Smooth muscle cell (in vitro differentiated cells): ENCODE measurements around the gene TMC3. TPM values are rescaled to one million over a fixed set of nuclear protein-coding genes. Genes with fewer than 3 reads are reported as not detected.

Experiments
- DNase-seq: peaks from one replicate; lab custom pipeline; 2025; ENCODE audit not compliant: unreplicated experiment; lab: John Stamatoyannopoulos, UW
- H2AFZ ChIP-seq: fragments of 200-600 bp; sonication (generic); 2 replicates; pipeline ENCODE4 v1.6.0; 2016; ENCODE audit warnings: antibody characterized with exemption, low read depth, mild to moderate bottlenecking
- H3F3A ChIP-seq: fragments of 200-600 bp; sonication (generic); 2 replicates; pipeline ENCODE4 v1.6.0; 2017; ENCODE audit warnings: antibody characterized with exemption, low read depth
- H3K27ac ChIP-seq: fragments of 200-600 bp; sonication (generic); 2 replicates; pipeline ENCODE4 v1.5.1; 2016; ENCODE audit warnings: low read depth, mild to moderate bottlenecking
- H3K27me3 ChIP-seq: fragments of 200-600 bp; sonication (generic); 2 replicates; pipeline ENCODE4 v1.6.1; 2016; ENCODE audit warnings: low read depth, mild to moderate bottlenecking
- H3K36me3 ChIP-seq: fragments of 200-600 bp; sonication (generic); 2 replicates; pipeline ENCODE4 v1.5.1; 2016; ENCODE audit warnings: low read depth
- H3K4me1 ChIP-seq: fragments of 200-600 bp; sonication (generic); 2 replicates; pipeline ENCODE4 v1.5.1; 2016; ENCODE audit warnings: low read depth
- H3K4me2 ChIP-seq: fragments of 200-600 bp; sonication (generic); 2 replicates; pipeline ENCODE4 v1.6.0; 2016; ENCODE audit warnings: mild to moderate bottlenecking
- H3K4me3 ChIP-seq: fragments of 200-600 bp; sonication (generic); 2 replicates; pipeline ENCODE4 v1.5.1; 2016; ENCODE audit warnings: mild to moderate bottlenecking
- H3K79me2 ChIP-seq: fragments of 200-600 bp; sonication (generic); 2 replicates; pipeline ENCODE4 v1.6.0; 2016; ENCODE audit warnings: low read depth, mild to moderate bottlenecking
- H3K9ac ChIP-seq: fragments of 200-600 bp; sonication (generic); 2 replicates; pipeline ENCODE4 v1.6.0; 2016; ENCODE audit warnings: low read depth
- H3K9me3 ChIP-seq: fragments of 200-600 bp; sonication (generic); replicated peaks from 2 replicates; pipeline ENCODE4 v1.5.1; 2016; ENCODE audit warnings: low read depth
- H4K20me1 ChIP-seq: fragments of 200-600 bp; sonication (generic); 2 replicates; pipeline ENCODE4 v1.6.0; 2016; ENCODE audit warnings: low read depth
- CTCF ChIP-seq: fragments of 200-600 bp; sonication (generic); IDR thresholded peaks from 2 replicates; pipeline ENCODE4 v1.5.1; 2017; ENCODE audit warnings: borderline replicate concordance, mild to moderate bottlenecking, antibody characterized with exemption; ENCODE audit not compliant: insufficient read depth, poor library complexity, severe bottlenecking
- WGBS: methylation state at CpG from one replicate; pipeline ENCODE4 v1.1.7; 2016; ENCODE audit warnings: low lambda C conversion rate; 5-methylcytosine and 5-hydroxymethylcytosine counted together
- polyA plus RNA-seq: library from polyadenylated mRNA; unstranded; fragments of >200 nt; fragmentation: Nextera tagmentation; extraction: Ambion mirVana; gene quantifications from 2 replicates; pipeline ENCODE4 v1.2.1, GENCODE V29; 2016
- total RNA-seq: library from RNA; depleted of rRNA; stranded (reverse); fragments of >200 nt; gene quantifications from 2 replicates; pipeline ENCODE4 v1.2.3, GENCODE V29; 2014

Gene TMC3
- total and polyA plus RNA-seq, 2 experiments from 2014 or later, result not detected

DNA sequence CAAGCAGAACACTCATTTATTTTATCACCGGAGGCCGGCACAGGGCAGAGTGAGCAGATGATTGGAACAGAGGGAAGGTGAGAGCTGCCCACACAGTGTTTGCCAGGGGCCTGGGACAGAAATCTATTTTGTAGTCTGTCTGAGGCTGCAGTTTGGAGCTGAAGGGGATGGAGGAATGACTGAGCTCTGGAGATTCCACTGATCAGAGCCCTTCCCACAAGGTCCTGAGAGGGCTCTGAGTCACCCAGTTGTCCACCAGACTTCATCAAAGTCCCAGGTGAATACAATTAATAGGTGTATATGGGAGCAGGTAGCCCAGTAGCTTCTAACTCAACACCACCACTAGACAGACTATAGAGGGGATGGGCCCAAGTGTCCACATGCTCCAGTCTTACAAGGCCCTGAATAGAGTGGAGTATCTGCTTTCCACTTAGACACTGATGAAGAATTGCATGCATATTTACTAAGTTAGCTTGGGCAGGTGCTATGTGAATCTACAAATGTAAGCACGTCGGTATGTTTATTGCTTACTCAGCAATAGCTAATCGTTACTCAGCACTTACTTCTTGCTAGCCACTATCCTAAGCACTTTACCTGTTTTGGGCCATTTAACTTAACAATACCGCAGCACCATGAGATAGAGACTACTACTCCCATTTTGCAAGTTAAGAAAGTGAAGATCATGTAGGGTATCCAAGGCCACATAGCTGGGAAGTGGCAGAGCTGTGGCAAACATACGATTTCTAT lies 47.4 kb downstream of the TMC3 start:
- Histone ChIP-seq H3K4me2 (peak overlapping the region; percentile 33), H3K27me3 (no peaks in the 10 kb centered on the region), H4K20me1 (peaks cover 4% of the 10 kb centered on the region), H2AFZ (no peak overlapping the region), H3K4me1 (peaks cover 11% of the 10 kb centered on the region), H3K79me2 (no peaks in the 10 kb centered on the region), H3K9ac (peak overlapping the region; percentile 0), H3K27ac (peak overlapping the region; percentile 72), H3K4me3 (no peak overlapping the region), H3K9me3 (no peaks in the 10 kb centered on the region), H3F3A (peaks cover 24% of the 10 kb centered on the region), H3K36me3 (no peaks in the 10 kb centered on the region)
- DNase-seq, result no peak
- WGBS, result 88% methylated on average over 7 of the region's 7 CpGs
- no peak for TF ChIP-seq CTCF

GRCh38 chr15:81323944-81324881 lies 49.8 kb downstream of the TMC3 start, which contains the start of gene STARD5:
TSS of gene STARD5 (minus strand) at chr15:81324141. CDS start at chr15:81324099, 42 bp downstream.
- Histone ChIP-seq H3K36me3 (peaks cover 4% of the 10 kb centered on the region), H3K27ac (no peak within 1 kb of the TSS), H4K20me1 (peaks cover 4% of the 10 kb centered on the region), H3F3A (peaks cover 24% of the 10 kb centered on the region), H3K9ac (peak within 1 kb of the TSS; percentile 59), H3K27me3 (no peaks in the 10 kb centered on the region), H3K9me3 (no peaks in the 10 kb centered on the region), H3K4me1 (peaks cover 11% of the 10 kb centered on the region), H3K4me3 (peak within 1 kb of the TSS; percentile 67), H3K79me2 (no peaks in the 10 kb centered on the region), H3K4me2 (peak within 1 kb of the TSS; percentile 85), H2AFZ (peak within 1 kb of the TSS; percentile 97)
- no peak for TF ChIP-seq CTCF
- peak; percentile 87 for DNase-seq
- 4% methylated on average over 54 of the region's 67 CpGs for WGBS

GRCh38 chr15:81323559-81323943 lies 50.5 kb downstream of the TMC3 start:
- peak overlapping the region; percentile 85 for H3K4me2 ChIP-seq
- H3K4me3 ChIP-seq, result peak overlapping the region; percentile 67
- no peaks in the 10 kb centered on the region for H3K79me2 ChIP-seq
- peaks cover 4% of the 10 kb centered on the region for H4K20me1 ChIP-seq
- no peaks in the 10 kb centered on the region for H3K9me3 ChIP-seq
- WGBS, result 16% methylated on average over 3 of the region's 4 CpGs
- peak overlapping the region; percentile 58 for H2AFZ ChIP-seq
- no peaks in the 10 kb centered on the region for H3K27me3 ChIP-seq
- peaks cover 6% of the 10 kb centered on the region for H3K36me3 ChIP-seq
- peaks cover 24% of the 10 kb centered on the region for H3F3A ChIP-seq
- H3K27ac ChIP-seq, result no peak overlapping the region
- peaks cover 11% of the 10 kb centered on the region for H3K4me1 ChIP-seq
- DNase-seq, result no peak
- peak overlapping the region; percentile 59 for H3K9ac ChIP-seq
- TF ChIP-seq CTCF, result no peak
